ENCODE measurements around the gene CGNL1. TPM values are rescaled to one million over a fixed set of nuclear protein-coding genes. Genes with fewer than 3 reads are reported as not detected.

Gene CGNL1
- total and polyA plus RNA-seq, 2 experiments from 2014 or later: 11.4 to 13.1 TPM

DNA sequence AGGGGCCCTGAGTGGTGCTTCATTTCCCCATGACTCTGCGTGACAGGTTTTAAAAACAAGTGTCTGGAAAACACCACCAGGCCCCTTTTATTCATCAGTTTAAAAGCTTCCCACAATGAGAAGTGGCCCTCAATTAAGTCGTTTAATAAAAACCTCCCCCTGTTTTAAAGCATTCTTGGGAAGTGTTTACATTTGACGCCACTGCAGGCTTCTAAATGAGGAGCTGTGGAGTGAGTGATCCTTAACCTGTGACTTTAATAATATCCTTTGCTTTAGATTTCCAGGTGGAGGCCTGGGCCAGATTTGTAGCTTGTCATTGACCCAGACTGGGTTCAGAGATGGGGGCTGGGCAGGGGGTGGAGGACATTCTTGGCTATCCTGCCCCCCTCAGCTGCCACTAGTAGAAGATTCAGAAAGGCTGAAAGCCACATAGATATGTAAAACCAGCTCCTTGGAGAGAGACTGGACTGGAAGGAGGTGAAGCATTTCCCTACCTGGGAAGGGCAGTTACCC, 11.3 kb downstream of the CGNL1 start:
- Histone ChIP-seq H3K27me3 (no peaks in the 10 kb centered on the region), H3K4me2 (no peak overlapping the region), H3K4me1 (ENCODE audit: insufficient read depth) (peaks cover 31% of the 10 kb centered on the region), H3K9me3 (ENCODE audit: low read depth) (no peaks in the 10 kb centered on the region), H3K79me2 (peaks cover 59% of the 10 kb centered on the region), H3K36me3 (replicated peaks; ENCODE audit: insufficient read depth, low read depth) (no peaks in the 10 kb centered on the region), H3K27ac (peak overlapping the region; percentile 56), H2AFZ (peak overlapping the region; percentile 6), H3K9me2 (replicated peaks; ENCODE audit: insufficient read depth) (no peaks in the 10 kb centered on the region), H4K20me1 (ENCODE audit: insufficient read depth, poor library complexity, severe bottlenecking) (no peaks in the 10 kb centered on the region), H3K4me3 (no peak overlapping the region)
- TF ChIP-seq, protein P1, sequence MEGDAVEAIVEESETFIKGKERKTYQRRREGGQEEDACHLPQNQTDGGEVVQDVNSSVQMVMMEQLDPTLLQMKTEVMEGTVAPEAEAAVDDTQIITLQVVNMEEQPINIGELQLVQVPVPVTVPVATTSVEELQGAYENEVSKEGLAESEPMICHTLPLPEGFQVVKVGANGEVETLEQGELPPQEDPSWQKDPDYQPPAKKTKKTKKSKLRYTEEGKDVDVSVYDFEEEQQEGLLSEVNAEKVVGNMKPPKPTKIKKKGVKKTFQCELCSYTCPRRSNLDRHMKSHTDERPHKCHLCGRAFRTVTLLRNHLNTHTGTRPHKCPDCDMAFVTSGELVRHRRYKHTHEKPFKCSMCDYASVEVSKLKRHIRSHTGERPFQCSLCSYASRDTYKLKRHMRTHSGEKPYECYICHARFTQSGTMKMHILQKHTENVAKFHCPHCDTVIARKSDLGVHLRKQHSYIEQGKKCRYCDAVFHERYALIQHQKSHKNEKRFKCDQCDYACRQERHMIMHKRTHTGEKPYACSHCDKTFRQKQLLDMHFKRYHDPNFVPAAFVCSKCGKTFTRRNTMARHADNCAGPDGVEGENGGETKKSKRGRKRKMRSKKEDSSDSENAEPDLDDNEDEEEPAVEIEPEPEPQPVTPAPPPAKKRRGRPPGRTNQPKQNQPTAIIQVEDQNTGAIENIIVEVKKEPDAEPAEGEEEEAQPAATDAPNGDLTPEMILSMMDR (IDR thresholded peaks at IDR 0.05; ENCODE audit: poor library complexity): no peak
- TF ChIP-seq EZH2 (IDR thresholded peaks at IDR 0.05; ENCODE audit: borderline replicate concordance) (no peak), EZH2phosphoT487 (IDR thresholded peaks at IDR 0.05; ENCODE audit: low read depth, severe bottlenecking, unreplicated experiment) (no peak)
- DNase-seq (ENCODE audit: low spot score): no peak
- WGBS (ENCODE audit: low lambda C conversion rate, missing lambda C conversion rate): 46% methylated on average over 3 of the region's 3 CpGs

DNA sequence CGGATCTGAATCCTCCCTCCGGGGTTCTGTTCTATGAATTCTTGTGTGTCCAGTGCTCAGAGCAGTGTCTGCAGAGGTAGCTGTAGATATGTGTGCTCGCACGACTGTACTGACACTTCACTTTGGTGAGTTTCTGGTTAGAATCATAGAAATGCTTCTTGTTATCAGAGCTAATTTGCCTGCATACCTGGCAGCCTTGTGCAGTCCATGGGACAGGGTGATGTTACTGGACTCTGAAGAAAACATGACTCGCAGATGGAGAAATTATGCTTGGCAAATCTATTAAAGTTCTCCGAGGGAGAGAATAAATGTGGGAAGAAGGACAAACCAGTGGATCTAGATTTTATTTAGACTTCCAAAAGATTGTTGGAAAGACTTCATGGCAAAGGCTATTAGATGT, 12.2 kb downstream of the CGNL1 start:
- Histone ChIP-seq H3K4me1 (ENCODE audit: insufficient read depth) (peaks cover 30% of the 10 kb centered on the region), H2AFZ (peak overlapping the region; percentile 6), H4K20me1 (ENCODE audit: insufficient read depth, poor library complexity, severe bottlenecking) (no peaks in the 10 kb centered on the region), H3K9me2 (replicated peaks; ENCODE audit: insufficient read depth) (no peaks in the 10 kb centered on the region), H3K27ac (peak overlapping the region; percentile 56), H3K36me3 (replicated peaks; ENCODE audit: insufficient read depth, low read depth) (no peaks in the 10 kb centered on the region), H3K4me3 (no peak overlapping the region), H3K9me3 (ENCODE audit: low read depth) (no peaks in the 10 kb centered on the region), H3K27me3 (no peaks in the 10 kb centered on the region), H3K79me2 (peaks cover 59% of the 10 kb centered on the region), H3K4me2 (no peak overlapping the region)
- DNase-seq (ENCODE audit: low spot score): no peak
- TF ChIP-seq EZH2 (IDR thresholded peaks at IDR 0.05; ENCODE audit: borderline replicate concordance) (no peak), EZH2phosphoT487 (IDR thresholded peaks at IDR 0.05; ENCODE audit: low read depth, severe bottlenecking, unreplicated experiment) (no peak)
- TF ChIP-seq, protein P1 (IDR thresholded peaks at IDR 0.05; ENCODE audit: poor library complexity): no peak
- 60% methylated on average over 6 of the region's 6 CpGs for WGBS (ENCODE audit: low lambda C conversion rate, missing lambda C conversion rate)

DNA sequence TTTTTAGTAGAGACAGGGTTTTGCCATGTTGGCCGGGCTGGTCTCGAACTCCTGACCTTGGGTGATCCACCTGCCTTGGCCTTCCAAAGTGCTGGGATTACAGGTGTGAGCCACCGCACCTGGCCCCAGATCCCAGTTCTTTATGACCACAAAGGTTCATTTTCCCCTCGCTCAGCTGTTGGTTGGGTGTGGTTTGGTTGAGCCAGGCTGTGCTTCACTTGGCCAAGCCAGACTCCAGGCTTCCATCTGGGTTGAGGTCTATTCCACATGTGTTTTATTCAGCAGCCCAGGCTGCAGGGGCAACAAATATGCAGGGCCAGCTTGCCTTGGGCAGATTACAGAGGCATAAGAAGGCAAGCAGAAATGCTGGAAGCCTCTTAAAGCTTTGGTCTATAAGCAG, 13.7 kb downstream of the CGNL1 start:
- no peak overlapping the region for H3K4me2 ChIP-seq
- H4K20me1 ChIP-seq (ENCODE audit: insufficient read depth, poor library complexity, severe bottlenecking): no peaks in the 10 kb centered on the region
- H3K4me1 ChIP-seq (ENCODE audit: insufficient read depth): peaks cover 30% of the 10 kb centered on the region
- peaks cover 53% of the 10 kb centered on the region for H3K79me2 ChIP-seq
- no peak for DNase-seq (ENCODE audit: low spot score)
- no peak overlapping the region for H2AFZ ChIP-seq
- no peaks in the 10 kb centered on the region for H3K9me2 ChIP-seq (replicated peaks; ENCODE audit: insufficient read depth)
- H3K4me3 ChIP-seq: no peak overlapping the region
- TF ChIP-seq, protein P1 (IDR thresholded peaks at IDR 0.05; ENCODE audit: poor library complexity): no peak
- TF ChIP-seq EZH2phosphoT487 (IDR thresholded peaks at IDR 0.05; ENCODE audit: low read depth, severe bottlenecking, unreplicated experiment) (no peak), EZH2 (IDR thresholded peaks at IDR 0.05; ENCODE audit: borderline replicate concordance) (no peak)
- H3K27ac ChIP-seq: no peak overlapping the region
- H3K36me3 ChIP-seq (replicated peaks; ENCODE audit: insufficient read depth, low read depth): no peaks in the 10 kb centered on the region
- H3K9me3 ChIP-seq (ENCODE audit: low read depth): no peaks in the 10 kb centered on the region
- WGBS (ENCODE audit: low lambda C conversion rate, missing lambda C conversion rate): 93% methylated on average over 4 of the region's 4 CpGs
- H3K27me3 ChIP-seq: no peaks in the 10 kb centered on the region

Data from hepatocyte (in vitro differentiated cells).